CD4-positive, alpha-beta T cell (primary cell): ENCODE data around the gene MAGI1. TPM values are rescaled to one million over a fixed set of nuclear protein-coding genes. Genes with fewer than 3 reads are reported as not detected.

ENCODE experiments used
- ATAC-seq: fragments of 200-7000 bp; cut with Tn5 transposase; one replicate; pipeline ENCODE4 v1.10.0; 2022; ENCODE audit warnings: mild to moderate bottlenecking; ENCODE audit not compliant: poor library complexity
- CTCF ChIA-PET: fragments of 350-600 bp; sonication (Branson Sonifier 250); formaldehyde crosslinking; loops from one replicate; lab custom pipeline; 2021; ENCODE audit warnings: antibody characterized with exemption, inconsistent platforms; lab: Charles Lee
- POLR2A ChIA-PET: fragments of 350-600 bp; sonication (Branson Sonifier 250); formaldehyde crosslinking; loops from one replicate; lab custom pipeline; 2021; ENCODE audit warnings: antibody characterized with exemption, inconsistent platforms; lab: Charles Lee
- DNase-seq, 14 experiments: peaks; one replicate each; pipeline ENCODE4 v3.0.0-alpha.2; 2013 to 2020; ENCODE audit warnings: mixed read lengths in 2 of 14
- H3K27ac ChIP-seq, 2 donors: one replicate each; pipeline versions ENCODE4 v1.5.1 to v1.7.0; 2013; ENCODE audit warnings: low read length in 2 of 2, low read depth in 1 of 2, mild to moderate bottlenecking in 1 of 2
- H3K27me3 ChIP-seq, 2 experiments: 1 replicate in 1 of 2; 2 replicates in 1 of 2; pipeline versions ENCODE4 v1.6.1 to v1.7.0; 2013; ENCODE audit warnings: low read length in 2 of 2, control low read depth in 1 of 2, mild to moderate bottlenecking in 1 of 2, moderate library complexity in 1 of 2; ENCODE audit not compliant: insufficient read depth in 2 of 2, control insufficient read depth in 1 of 2
- H3K36me3 ChIP-seq: one replicate; pipeline ENCODE4 v1.6.1; 2013; ENCODE audit warnings: low read length, control low read depth; ENCODE audit not compliant: insufficient read depth
- H3K4me1 ChIP-seq: one replicate; pipeline ENCODE4 v1.6.1; 2013; ENCODE audit warnings: low read length, control low read depth; ENCODE audit not compliant: insufficient read depth
- H3K4me3 ChIP-seq: one replicate; pipeline ENCODE4 v1.5.1; 2013; ENCODE audit warnings: mild to moderate bottlenecking, low read length, moderate library complexity
- H3K9me3 ChIP-seq, 2 experiments: 1 replicate in 1 of 2; 2 replicates in 1 of 2; pipeline versions ENCODE4 v1.6.1 to v1.7.0; 2013; ENCODE audit warnings: low read length in 2 of 2, mild to moderate bottlenecking in 2 of 2, control low read depth in 1 of 2, moderate library complexity in 1 of 2; ENCODE audit not compliant: control insufficient read depth in 1 of 2, insufficient read depth in 1 of 2
- H3K27ac Mint-ChIP-seq: one replicate; pipeline ENCODE4 v1.8.0; 2020; ENCODE audit warnings: mixed read lengths
- H3K27me3 Mint-ChIP-seq: one replicate; pipeline ENCODE4 v1.8.0; 2021; ENCODE audit warnings: mixed read lengths
- H3K36me3 Mint-ChIP-seq: one replicate; pipeline ENCODE4 v1.8.0; 2021; ENCODE audit warnings: low read depth, mixed read lengths
- H3K4me1 Mint-ChIP-seq: one replicate; pipeline ENCODE4 v1.8.0; 2021; ENCODE audit warnings: low read depth, mixed read lengths
- H3K4me3 Mint-ChIP-seq: one replicate; pipeline ENCODE4 v1.8.0; 2020; ENCODE audit warnings: mild to moderate bottlenecking, mixed read lengths
- H3K9me3 Mint-ChIP-seq: one replicate; pipeline ENCODE4 v1.8.0; 2020; ENCODE audit warnings: mixed read lengths
- CTCF ChIP-seq: fragments of 200-600 bp; IDR thresholded peaks from one replicate; pipeline ENCODE4 v1.8.0; 2022; ENCODE audit warnings: antibody characterized with exemption, mild to moderate bottlenecking
- intact Hi-C, 2 experiments: fragments of 100-400 bp; cut with DNase I in 1 of 2; cut with micrococcal nuclease in 1 of 2; formaldehyde crosslinking; loops; one replicate each; pipeline versions ENCODE4 v1.15.1 to v1.9.0; 2023 to 2025; cut with DNase I, micrococcal nuclease
- total RNA-seq, 174 experiments: library from RNA in 2 of 174; stranded (reverse) in 2 of 174; gene quantifications; one replicate each; pipeline ENCODE4 v1.2.3 and lab custom pipeline; 2021 to 2026

MAGI1 gene
- total RNA-seq, 2 experiments from 2014 or later = not detected

GRCh38 chr3:65413891-65414290, 624.8 kb downstream of the MAGI1 start:
- CTCF ChIA-PET = no interaction called here
- no peak for TF ChIP-seq CTCF
- no peaks in the 10 kb centered on the region for H3K4me1 Mint-ChIP-seq

GRCh38 chr3:65412588-65412987, 626.1 kb downstream of the MAGI1 start:
- peaks cover 0 to 4% of the 10 kb centered on the region in 2 experiments for H3K9me3 ChIP-seq
- no peak for ATAC-seq
- POLR2A ChIA-PET = no interaction called here
- no peaks in the 10 kb centered on the region for H3K4me1 ChIP-seq
- H3K27ac Mint-ChIP-seq = no peak overlapping the region
- no peak overlapping the region for H3K4me3 ChIP-seq
- TF ChIP-seq CTCF = no peak
- no peak overlapping the region for H3K27ac ChIP-seq
- H3K36me3 ChIP-seq = no peaks in the 10 kb centered on the region
- CTCF ChIA-PET = no interaction called here
- intact Hi-C loops = no loop called here
- no peaks in the 10 kb centered on the region for H3K27me3 ChIP-seq
- H3K4me3 Mint-ChIP-seq = no peak overlapping the region
- no peaks in the 10 kb centered on the region for H3K36me3 Mint-ChIP-seq
- no peak for DNase-seq
- H3K9me3 Mint-ChIP-seq = peaks cover 17% of the 10 kb centered on the region
- no peaks in the 10 kb centered on the region for H3K27me3 Mint-ChIP-seq
- no peaks in the 10 kb centered on the region for H3K4me1 Mint-ChIP-seq

More at GRCh38 chr3:65413891-65414290, 624.8 kb downstream of the MAGI1 start:
- no peaks in the 10 kb centered on the region for H3K36me3 Mint-ChIP-seq
- DNase-seq (no peak), ATAC-seq (no peak)
- Histone ChIP-seq H3K36me3 (no peaks in the 10 kb centered on the region), H3K4me1 (no peaks in the 10 kb centered on the region), H3K27ac (no peak overlapping the region), H3K27me3 (no peaks in the 10 kb centered on the region), H3K4me3 (no peak overlapping the region), H3K9me3 (peaks cover 0 to 4% of the 10 kb centered on the region in 2 experiments)
- H3K27me3 Mint-ChIP-seq = no peaks in the 10 kb centered on the region
- H3K27ac Mint-ChIP-seq = no peak overlapping the region
- no peak overlapping the region for H3K4me3 Mint-ChIP-seq
- POLR2A ChIA-PET = no interaction called here
- peaks cover 11% of the 10 kb centered on the region for H3K9me3 Mint-ChIP-seq
- intact Hi-C loops = no loop called here

GRCh38 chr3:65411367-65411766, 627.4 kb downstream of the MAGI1 start:
- intact Hi-C loops = no loop called here
- no peaks in the 10 kb centered on the region for H3K36me3 ChIP-seq
- no peak overlapping the region for H3K27ac ChIP-seq
- no peak for TF ChIP-seq CTCF
- no peak overlapping the region for H3K4me3 ChIP-seq
- POLR2A ChIA-PET = no interaction called here
- H3K9me3 Mint-ChIP-seq = peaks cover 13% of the 10 kb centered on the region
- H3K9me3 ChIP-seq = peaks cover 0 to 4% of the 10 kb centered on the region in 2 experiments
- no peak overlapping the region for H3K27ac Mint-ChIP-seq
- no peaks in the 10 kb centered on the region for H3K36me3 Mint-ChIP-seq
- no peak overlapping the region for H3K4me3 Mint-ChIP-seq
- H3K27me3 Mint-ChIP-seq = no peaks in the 10 kb centered on the region
- CTCF ChIA-PET = no interaction called here
- ATAC-seq = no peak
- no peaks in the 10 kb centered on the region for H3K4me1 ChIP-seq
- H3K27me3 ChIP-seq = no peaks in the 10 kb centered on the region
- no peaks in the 10 kb centered on the region for H3K4me1 Mint-ChIP-seq
- no peak for DNase-seq
